SKM-1 treated with dmso at 0.1 percent for 144 hours (cell line): ENCODE measurements around the gene SLC6A11.

Experiments used
- DNase-seq: peaks from one replicate; lab custom pipeline; 2025; ENCODE audit not compliant: unreplicated experiment; lab: John Stamatoyannopoulos, UW

The SLC6A11 gene

GRCh38 chr3:10950476-10951294 is 134.7 kb downstream of the SLC6A11 start:
- peak; percentile 7 for DNase-seq

- DNase-seq: no peak
Observed at GRCh38 chr3:10951295-10951926, 135.4 kb downstream of the SLC6A11 start.

- no peak for DNase-seq
Observed at GRCh38 chr3:10952525-10952924, 136.5 kb downstream of the SLC6A11 start.

- no peak for DNase-seq
Observed at GRCh38 chr3:10954740-10955139, 138.7 kb downstream of the SLC6A11 start.

- no peak for DNase-seq
Observed at GRCh38 chr3:10955711-10956453, 139.9 kb downstream of the SLC6A11 start.

GRCh38 chr3:10956531-10956930 is 140.5 kb downstream of the SLC6A11 start:
- DNase-seq: no peak

GRCh38 chr3:10956986-10957385 is 141.0 kb downstream of the SLC6A11 start:
- DNase-seq: no peak

- DNase-seq: no peak
Observed at GRCh38 chr3:10957976-10958749, 142.1 kb downstream of the SLC6A11 start.

- no peak for DNase-seq
Observed at GRCh38 chr3:10960255-10960654, 144.2 kb downstream of the SLC6A11 start.

GRCh38 chr3:10961921-10962320 is 145.9 kb downstream of the SLC6A11 start:
- DNase-seq: no peak

- DNase-seq: no peak
Observed at GRCh38 chr3:10962481-10963036, 146.5 kb downstream of the SLC6A11 start.

GRCh38 chr3:10964537-10965167 is 148.6 kb downstream of the SLC6A11 start:
- DNase-seq: no peak

GRCh38 chr3:10968401-10968800 is 152.4 kb downstream of the SLC6A11 start:
- DNase-seq: no peak

GRCh38 chr3:10970306-10970960 is 154.4 kb downstream of the SLC6A11 start:
- DNase-seq: no peak

- DNase-seq: no peak
Observed at GRCh38 chr3:10972072-10972782, 156.2 kb downstream of the SLC6A11 start.

- no peak for DNase-seq
Observed at GRCh38 chr3:10973046-10973595, 157.1 kb downstream of the SLC6A11 start.

GRCh38 chr3:10974131-10974530 is 158.1 kb downstream of the SLC6A11 start:
- DNase-seq: no peak

GRCh38 chr3:10974746-10975375 is 158.8 kb downstream of the SLC6A11 start:
- DNase-seq: no peak
